Sigmoid colon (tissue), 7 donors: ENCODE data around the gene SRGAP2C. TPM values are rescaled to one million over a fixed set of nuclear protein-coding genes. Genes with fewer than 3 reads are reported as not detected.
"Not testable (repeated sequence)": the region's sequence is repeated elsewhere in the genome, so short reads cannot be mapped to it uniquely, and the experiment has no call there.

Experiments
- DNase-seq: peaks from one replicate; pipeline ENCODE4 v3.0.0-alpha.2; 2019
- H3K27ac ChIP-seq, 4 donors: fragments of 200-600 bp; sonication (generic); one replicate each; pipeline ENCODE4 v1.5.1; 2016 to 2019; ENCODE audit warnings: mild to moderate bottlenecking in 1 of 4
- H3K27me3 ChIP-seq, 3 donors: fragments of 200-600 bp; sonication (generic); one replicate each; pipeline ENCODE4 v1.5.1; 2019; ENCODE audit warnings: mild to moderate bottlenecking in 1 of 3
- H3K36me3 ChIP-seq, 4 donors: fragments of 200-600 bp; sonication (generic); one replicate each; pipeline ENCODE4 v1.5.1; 2016 to 2019
- H3K4me1 ChIP-seq, 4 donors: fragments of 200-600 bp; sonication (generic); one replicate each; pipeline ENCODE4 v1.5.1; 2017 to 2019
- H3K4me3 ChIP-seq, 4 donors: fragments of 200-600 bp; sonication (generic); one replicate each; pipeline ENCODE4 v1.5.1; 2017 to 2019; ENCODE audit warnings: mild to moderate bottlenecking in 2 of 4, moderate library complexity in 1 of 4
- H3K9me3 ChIP-seq, 4 donors: fragments of 200-600 bp in 3 of 4; sonication (generic) in 3 of 4; one replicate each; pipeline versions ENCODE4 v1.5.1 to v1.6.1; 2013 to 2019
- WGBS, 2 donors: extraction: QIAGEN DNeasy Blood & Tissue Kit; methylation state at CpG; one replicate each; pipeline ENCODE4 v1.1.7; 2013; 5-methylcytosine and 5-hydroxymethylcytosine counted together
- intact Hi-C: fragments of 100-400 bp; cut with DNase I; formaldehyde crosslinking; loops from one replicate; pipeline ENCODE4 v1.15.1; 2023
- polyA plus RNA-seq, 3 donors: library from polyadenylated mRNA; stranded (reverse); fragments of 200-250 nt; gene quantifications; one replicate each; pipeline ENCODE4 v1.2.3, GENCODE V29; 2013
- total RNA-seq, 4 donors: library from RNA; depleted of rRNA; stranded (reverse); fragments of >200 nt; gene quantifications; one replicate each; pipeline ENCODE4 v1.1.0, GENCODE V29; 2016
- donor health status: healthy with polysubstance abuse.
- donor health status: Bipolar disorder and iron deficiency.
- donor health status: healthy.

The SRGAP2C gene
- total and polyA plus RNA-seq, 7 donors = 0.92 to 26.0 (median 20.9) TPM

DNA sequence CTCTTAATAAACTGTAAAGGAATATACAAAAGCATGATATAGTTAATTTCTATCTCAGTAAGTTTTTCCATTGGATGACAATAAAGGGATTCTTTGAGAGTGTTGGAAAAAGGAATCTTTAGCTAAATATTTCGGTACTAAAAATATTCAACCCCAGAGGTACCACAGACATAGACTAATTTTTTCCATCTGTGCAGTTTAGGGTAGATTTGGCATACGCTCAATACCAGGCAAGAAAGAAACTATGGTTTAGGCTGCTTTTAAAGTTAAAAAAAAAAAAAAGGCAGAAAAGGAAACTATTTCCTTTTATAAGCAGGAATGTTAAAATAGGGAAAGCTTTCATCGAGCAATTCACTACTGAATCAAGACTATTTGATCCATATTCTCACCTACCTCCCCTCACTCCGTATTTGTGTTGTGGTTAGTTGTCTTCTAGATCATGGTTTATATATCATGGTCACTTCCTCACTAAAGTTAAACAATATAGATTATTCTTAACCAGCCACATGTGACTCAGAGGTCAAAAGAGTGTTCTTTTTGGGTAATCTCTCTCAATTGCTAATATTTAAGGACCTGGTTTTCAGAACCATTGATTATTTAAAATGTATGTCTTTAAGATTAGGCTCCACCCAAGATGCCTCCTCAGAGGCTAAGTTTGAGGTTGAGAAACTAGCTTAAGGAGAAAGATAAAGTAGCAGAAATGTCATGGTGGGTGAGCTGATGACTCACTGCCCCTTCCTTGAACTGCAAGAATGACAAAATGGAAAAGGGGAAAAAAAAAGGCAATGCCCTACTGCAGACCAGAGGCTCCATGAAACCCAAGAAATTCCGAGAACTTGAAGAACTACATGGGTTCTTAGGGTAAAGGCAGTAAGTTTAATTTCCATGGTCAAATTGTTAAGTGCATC, 20.7 kb upstream of the SRGAP2C start:
- H3K9me3 ChIP-seq, H3K4me1 ChIP-seq, H3K27me3 ChIP-seq, H3K36me3 ChIP-seq, DNase-seq, H3K27ac ChIP-seq, intact Hi-C loops, H3K4me3 ChIP-seq: not testable (repeated sequence)
- WGBS, 2 donors = 83 to 87% methylated on average over 4 of the region's 5 CpGs

GRCh38 chr1:121165296-121165695, 19.5 kb upstream of the SRGAP2C start:
- intact Hi-C loops, H3K27ac ChIP-seq, DNase-seq, H3K36me3 ChIP-seq, H3K4me1 ChIP-seq, H3K9me3 ChIP-seq, H3K4me3 ChIP-seq, H3K27me3 ChIP-seq: not testable (repeated sequence)

DNA sequence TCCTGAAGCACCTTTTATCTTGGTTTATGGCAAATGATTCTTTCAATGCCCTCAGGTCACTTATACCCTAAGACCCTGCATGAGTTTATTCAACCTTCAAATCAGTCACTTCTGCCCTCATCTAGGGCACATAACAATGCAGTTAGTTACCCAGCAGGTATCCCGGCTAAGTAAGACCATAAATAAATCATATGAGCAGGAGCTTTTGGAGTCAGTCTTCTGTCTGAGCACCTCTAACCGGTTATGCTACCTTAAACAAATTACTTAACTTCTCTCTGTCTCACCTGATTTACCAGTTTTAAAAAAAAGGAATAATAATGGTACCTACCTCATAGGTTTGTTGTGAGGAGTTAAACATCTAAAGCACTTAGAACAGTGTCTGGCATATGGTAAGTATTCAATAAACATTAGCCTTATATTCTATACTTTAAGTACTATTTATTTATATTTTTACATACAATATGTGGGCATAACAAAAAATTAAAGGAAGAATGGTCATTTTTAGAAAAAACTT, 17.5 kb upstream of the SRGAP2C start:
- intact Hi-C loops, H3K27ac ChIP-seq, DNase-seq, H3K9me3 ChIP-seq, H3K27me3 ChIP-seq, H3K36me3 ChIP-seq, H3K4me3 ChIP-seq, H3K4me1 ChIP-seq: not testable (repeated sequence)
- 79 to 87% methylated on average over 2 of the region's 2 CpGs for WGBS, 2 donors

- WGBS, 2 donors = 98% methylated on average over 2 of the region's 3 CpGs
- DNase-seq, H3K4me3 ChIP-seq, intact Hi-C loops, H3K36me3 ChIP-seq, H3K9me3 ChIP-seq, H3K27me3 ChIP-seq, H3K4me1 ChIP-seq, H3K27ac ChIP-seq: not testable (repeated sequence)
Measured at GRCh38 chr1:121168152-121168668, 16.6 kb upstream of the SRGAP2C start.

GRCh38 chr1:121176649-121177048, 8.1 kb upstream of the SRGAP2C start:
- intact Hi-C loops, DNase-seq, H3K4me1 ChIP-seq, H3K9me3 ChIP-seq, H3K36me3 ChIP-seq, H3K4me3 ChIP-seq, H3K27ac ChIP-seq, H3K27me3 ChIP-seq: not testable (repeated sequence)
- 95% methylated on average over 2 of the region's 2 CpGs for WGBS, 2 donors

GRCh38 chr1:121178197-121178596, 6.6 kb upstream of the SRGAP2C start:
- H3K4me1 ChIP-seq, H3K27ac ChIP-seq, H3K9me3 ChIP-seq, DNase-seq, intact Hi-C loops, H3K36me3 ChIP-seq, H3K4me3 ChIP-seq, H3K27me3 ChIP-seq: not testable (repeated sequence)

GRCh38 chr1:121183867-121184266, 908 bp upstream of the SRGAP2C start:
- DNase-seq, intact Hi-C loops, H3K4me1 ChIP-seq, H3K9me3 ChIP-seq, H3K36me3 ChIP-seq, H3K27ac ChIP-seq, H3K27me3 ChIP-seq: not testable (repeated sequence)
- H3K4me3 ChIP-seq = peak overlapping the region in 3 of 4 donors; percentile 29 to 37 (median 37)
- WGBS, 2 donors = 1 to 3% methylated on average over 16 to 17 of the region's 31 CpGs

GRCh38 chr1:121185140-121185708, 449 bp downstream of the SRGAP2C start:
- H3K4me1 ChIP-seq, H3K9me3 ChIP-seq, H3K36me3 ChIP-seq, H3K27me3 ChIP-seq, intact Hi-C loops: not testable (repeated sequence)
- peak; percentile 59 for DNase-seq
- WGBS, 2 donors = 0% methylated on average over 3 of the region's 48 CpGs; no CpG with 5 or more reads in 1 of the 2 donors
- Histone ChIP-seq H3K27ac (peak overlapping the region; percentile 72 to 83 (median 81)), H3K4me3 (peak overlapping the region; percentile 43 to 50 (median 46))

DNA sequence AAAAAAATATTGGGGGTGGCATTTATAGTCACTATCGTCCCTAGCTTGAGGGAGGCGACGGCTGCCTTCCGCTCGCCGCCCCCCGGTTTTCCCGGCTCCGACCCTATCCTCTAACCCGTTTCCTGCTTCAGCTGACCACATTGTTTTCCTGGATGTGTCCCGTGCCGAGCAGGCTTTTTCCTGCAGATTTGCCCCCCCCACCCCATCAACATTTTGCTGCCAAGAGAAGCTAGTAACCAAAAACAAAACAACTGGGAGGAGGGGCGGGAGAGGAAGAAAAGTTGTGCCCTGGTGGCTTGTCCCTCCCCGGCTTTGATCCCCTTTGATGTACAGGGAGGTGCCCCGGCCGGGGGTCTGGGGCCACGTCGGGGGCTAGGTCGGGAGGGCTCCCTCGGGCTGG, 1.4 kb downstream of the SRGAP2C start:
- H3K9me3 ChIP-seq, intact Hi-C loops, H3K27me3 ChIP-seq, H3K4me1 ChIP-seq, H3K36me3 ChIP-seq: not testable (repeated sequence)
- WGBS, 2 donors = 0 to 1% methylated on average over 6 to 7 of the region's 20 CpGs
- peak overlapping the region in 3 of 4 donors; percentile 21 to 40 (median 38) for H3K4me3 ChIP-seq
- DNase-seq = peak; percentile 71
- peak overlapping the region in 3 of 4 donors; percentile 34 to 57 (median 57) for H3K27ac ChIP-seq

- intact Hi-C loops, H3K4me1 ChIP-seq, H3K27ac ChIP-seq, H3K9me3 ChIP-seq, DNase-seq, H3K36me3 ChIP-seq, H3K27me3 ChIP-seq: not testable (repeated sequence)
- 86 to 91% methylated on average over 5 of the region's 5 CpGs for WGBS, 2 donors
- peak overlapping the region in 2 of 4 donors; percentile 12 to 27 for H3K4me3 ChIP-seq
Measured at GRCh38 chr1:121187914-121188313, 3.1 kb downstream of the SRGAP2C start.

- H3K4me3 ChIP-seq, DNase-seq, H3K36me3 ChIP-seq, intact Hi-C loops, H3K27ac ChIP-seq, H3K4me1 ChIP-seq, H3K27me3 ChIP-seq, H3K9me3 ChIP-seq: not testable (repeated sequence)
- 92 to 95% methylated on average over 2 of the region's 2 CpGs for WGBS, 2 donors
Measured at GRCh38 chr1:121192512-121192911, 7.7 kb downstream of the SRGAP2C start.

GRCh38 chr1:121197095-121197882, 12.5 kb downstream of the SRGAP2C start:
- H3K4me3 ChIP-seq, H3K27me3 ChIP-seq, H3K27ac ChIP-seq, H3K4me1 ChIP-seq, H3K9me3 ChIP-seq, intact Hi-C loops, H3K36me3 ChIP-seq, DNase-seq: not testable (repeated sequence)
- WGBS, 2 donors = 93 to 94% methylated on average over 3 of the region's 7 CpGs
